ENCODE data around the gene SLC4A7.

The SLC4A7 gene

GRCh38 chr3:27509376-27509775, 25.2 kb upstream of the SLC4A7 start:
- Histone ChIP-seq H3K27ac (ENCODE audit: extremely low read depth, low read depth, low read length) (no peak overlapping the region), H3K36me3 (ENCODE audit: control insufficient read depth in 2 of 2, insufficient read depth in 1 of 2, low read length in 2 of 2) (no peaks in the 10 kb centered on the region), H3K4me1 (ENCODE audit: control insufficient read depth, insufficient read depth, low read length) (no peaks in the 10 kb centered on the region), H3K9me3 (ENCODE audit: control insufficient read depth, insufficient read depth, low read depth, low read length) (no peaks in the 10 kb centered on the region), H3K4me3 (ENCODE audit: low read depth, low read length) (no peak overlapping the region)
- no peak for TF ChIP-seq ZBTB48 (tag by site-specific recombination; IDR thresholded peaks at IDR 0.05)
- no peak for TF ChIP-seq HOXA7 (CRISPR knock-in tag; IDR thresholded peaks at IDR 0.05; ENCODE audit: borderline replicate concordance)
- no peak for TF ChIP-seq ZNF549 (tag by site-specific recombination; IDR thresholded peaks at IDR 0.05)
- TF ChIP-seq ZNF391 (tag by site-specific recombination; IDR thresholded peaks at IDR 0.05; ENCODE audit: borderline replicate concordance, low read depth) = no peak
- TF ChIP-seq KLF7 (tag by site-specific recombination; IDR thresholded peaks at IDR 0.05; ENCODE audit: borderline replicate concordance) = no peak
- no peak for TF ChIP-seq SETDB1 (IDR thresholded peaks at IDR 0.05; ENCODE audit: insufficient read length, low read length)
- no peak for TF ChIP-seq ZNF133 (tag by site-specific recombination; IDR thresholded peaks at IDR 0.05)
- TF ChIP-seq TRIM28 (IDR thresholded peaks at IDR 0.05; ENCODE audit: borderline replicate concordance, low read length) = no peak
- no peak for TF ChIP-seq FEZF1 (tag by site-specific recombination; IDR thresholded peaks at IDR 0.05)
- no peak for TF ChIP-seq ZXDB (tag by site-specific recombination; IDR thresholded peaks at IDR 0.05)
- no peak for TF ChIP-seq ZNF610 (tag by site-specific recombination; IDR thresholded peaks at IDR 0.05; ENCODE audit: borderline replicate concordance)
- ChIA-PET CTCF (no interaction called here), POLR2A (no interaction called here)

GRCh38 chr3:27508424-27508823, 24.2 kb upstream of the SLC4A7 start:
- ChIA-PET CTCF (no interaction called here), POLR2A (no interaction called here)
- Histone ChIP-seq H3K4me3 (ENCODE audit: low read depth, low read length) (no peak overlapping the region), H3K36me3 (ENCODE audit: control insufficient read depth in 2 of 2, insufficient read depth in 1 of 2, low read length in 2 of 2) (no peaks in the 10 kb centered on the region), H3K4me1 (ENCODE audit: control insufficient read depth, insufficient read depth, low read length) (no peaks in the 10 kb centered on the region), H3K27ac (ENCODE audit: extremely low read depth, low read depth, low read length) (no peak overlapping the region), H3K9me3 (ENCODE audit: control insufficient read depth, insufficient read depth, low read depth, low read length) (no peaks in the 10 kb centered on the region)
- no peak for TF ChIP-seq REST (tag by site-specific recombination; IDR thresholded peaks at IDR 0.05)
- no peak for TF ChIP-seq ZNF292 (tag by site-specific recombination; IDR thresholded peaks at IDR 0.05; ENCODE audit: borderline replicate concordance, low read depth)
- no peak for TF ChIP-seq ZNF692 (tag by site-specific recombination; IDR thresholded peaks at IDR 0.05)
- no peak for TF ChIP-seq SP3 (tag by site-specific recombination; IDR thresholded peaks at IDR 0.05)
- TF ChIP-seq SP2 (tag by site-specific recombination; IDR thresholded peaks at IDR 0.05) = no peak
- TF ChIP-seq ZNF549 (tag by site-specific recombination; IDR thresholded peaks at IDR 0.05) = no peak
- TF ChIP-seq PRDM6 (tag by site-specific recombination; IDR thresholded peaks at IDR 0.05) = no peak
- TF ChIP-seq ZNF48 (tag by site-specific recombination; IDR thresholded peaks at IDR 0.05) = no peak
